ENCODE results near the gene DEFB114.
"Not testable (repeated sequence)": the region's sequence is repeated elsewhere in the genome, so short reads cannot be mapped to it uniquely, and the experiment has no call there.

DEFB114 gene

GRCh38 chr6:49951926-49952325 lies 12.0 kb downstream of the DEFB114 start:
- Histone ChIP-seq H3K27me3 (ENCODE audit: insufficient read depth, low read depth) (no peaks in the 10 kb centered on the region), H3K27ac (no peak overlapping the region), H3K36me3 (ENCODE audit: insufficient read depth) (no peaks in the 10 kb centered on the region), H2AFZ (ENCODE audit: low read depth) (no peak overlapping the region), H4K20me1 (ENCODE audit: insufficient read depth) (no peaks in the 10 kb centered on the region), H3K9ac (no peak overlapping the region), H3K4me3 (IDR thresholded peaks at IDR 0.05; ENCODE audit: insufficient read depth, low read depth, low read length) (no peak overlapping the region), H3K4me2 (no peak overlapping the region), H3K79me2 (ENCODE audit: insufficient read depth, low read depth) (no peaks in the 10 kb centered on the region), H3K4me1 (ENCODE audit: low read depth, poor library complexity, severe bottlenecking) (no peaks in the 10 kb centered on the region)
- TF ChIP-seq CTCF (conservative IDR thresholded peaks at IDR 0.05; ENCODE audit: low read depth, low read length): no peak

- Histone ChIP-seq H3K4me1 (ENCODE audit: low read depth, poor library complexity, severe bottlenecking) (no peaks in the 10 kb centered on the region), H3K4me3 (IDR thresholded peaks at IDR 0.05; ENCODE audit: insufficient read depth, low read depth, low read length) (no peak overlapping the region), H3K27ac (no peak overlapping the region), H2AFZ (ENCODE audit: low read depth) (no peak overlapping the region), H3K79me2 (ENCODE audit: insufficient read depth, low read depth) (no peaks in the 10 kb centered on the region), H3K36me3 (ENCODE audit: insufficient read depth) (no peaks in the 10 kb centered on the region), H4K20me1 (ENCODE audit: insufficient read depth) (no peaks in the 10 kb centered on the region), H3K4me2 (no peak overlapping the region), H3K9ac (no peak overlapping the region), H3K27me3 (ENCODE audit: insufficient read depth, low read depth) (no peaks in the 10 kb centered on the region)
- no peak for TF ChIP-seq CTCF (conservative IDR thresholded peaks at IDR 0.05; ENCODE audit: low read depth, low read length)
Measured at GRCh38 chr6:49950415-49950751, 13.6 kb downstream of the DEFB114 start.

GRCh38 chr6:49949062-49949461 lies 14.9 kb downstream of the DEFB114 start:
- Histone ChIP-seq H3K9ac (no peak overlapping the region), H4K20me1 (ENCODE audit: insufficient read depth) (no peaks in the 10 kb centered on the region), H3K27ac (no peak overlapping the region), H3K79me2 (ENCODE audit: insufficient read depth, low read depth) (no peaks in the 10 kb centered on the region), H3K4me3 (IDR thresholded peaks at IDR 0.05; ENCODE audit: insufficient read depth, low read depth, low read length) (no peak overlapping the region), H3K4me2 (no peak overlapping the region), H3K36me3 (ENCODE audit: insufficient read depth) (no peaks in the 10 kb centered on the region), H3K4me1 (ENCODE audit: low read depth, poor library complexity, severe bottlenecking) (no peaks in the 10 kb centered on the region), H3K27me3 (ENCODE audit: insufficient read depth, low read depth) (no peaks in the 10 kb centered on the region), H2AFZ (ENCODE audit: low read depth) (no peak overlapping the region)
- TF ChIP-seq CTCF (conservative IDR thresholded peaks at IDR 0.05; ENCODE audit: low read depth, low read length): no peak

GRCh38 chr6:49946835-49947234 lies 17.1 kb downstream of the DEFB114 start:
- H3K36me3 ChIP-seq (ENCODE audit: insufficient read depth): no peaks in the 10 kb centered on the region
- H3K4me3 ChIP-seq (IDR thresholded peaks at IDR 0.05; ENCODE audit: insufficient read depth, low read depth, low read length): no peak overlapping the region
- TF ChIP-seq CTCF (conservative IDR thresholded peaks at IDR 0.05; ENCODE audit: low read depth, low read length): no peak
- no peak overlapping the region for H3K9ac ChIP-seq
- no peak overlapping the region for H3K27ac ChIP-seq
- H3K4me1 ChIP-seq (ENCODE audit: low read depth, poor library complexity, severe bottlenecking): no peaks in the 10 kb centered on the region
- H3K27me3 ChIP-seq (ENCODE audit: insufficient read depth, low read depth): no peaks in the 10 kb centered on the region
- H3K4me2 ChIP-seq: no peak overlapping the region
- no peak overlapping the region for H2AFZ ChIP-seq (ENCODE audit: low read depth)
- H4K20me1 ChIP-seq (ENCODE audit: insufficient read depth): no peaks in the 10 kb centered on the region
- H3K79me2 ChIP-seq (ENCODE audit: insufficient read depth, low read depth): no peaks in the 10 kb centered on the region

- not testable (repeated sequence) for H3K9ac ChIP-seq; H2AFZ ChIP-seq (ENCODE audit: low read depth); H3K27ac ChIP-seq; H4K20me1 ChIP-seq (ENCODE audit: insufficient read depth); H3K79me2 ChIP-seq (ENCODE audit: insufficient read depth, low read depth); H3K36me3 ChIP-seq (ENCODE audit: insufficient read depth); H3K27me3 ChIP-seq (ENCODE audit: insufficient read depth, low read depth); H3K4me2 ChIP-seq; H3K4me3 ChIP-seq (IDR thresholded peaks at IDR 0.05; ENCODE audit: insufficient read depth, low read depth, low read length); H3K4me1 ChIP-seq (ENCODE audit: low read depth, poor library complexity, severe bottlenecking)
Measured at GRCh38 chr6:49944068-49944467, 19.9 kb downstream of the DEFB114 start.

Measured in KMS-11 (cell line).